T-helper 1 cell (primary cell): ENCODE data around the gene PTGDR2.

Experiments used
- DNase-seq, 5 donors: peaks; one replicate each; pipeline ENCODE4 v3.0.0-alpha.2; 2012 to 2020

The PTGDR2 gene

GRCh38 chr11:60874421-60875365 is 18.9 kb upstream of the PTGDR2 start:
- no peak for DNase-seq

DNA sequence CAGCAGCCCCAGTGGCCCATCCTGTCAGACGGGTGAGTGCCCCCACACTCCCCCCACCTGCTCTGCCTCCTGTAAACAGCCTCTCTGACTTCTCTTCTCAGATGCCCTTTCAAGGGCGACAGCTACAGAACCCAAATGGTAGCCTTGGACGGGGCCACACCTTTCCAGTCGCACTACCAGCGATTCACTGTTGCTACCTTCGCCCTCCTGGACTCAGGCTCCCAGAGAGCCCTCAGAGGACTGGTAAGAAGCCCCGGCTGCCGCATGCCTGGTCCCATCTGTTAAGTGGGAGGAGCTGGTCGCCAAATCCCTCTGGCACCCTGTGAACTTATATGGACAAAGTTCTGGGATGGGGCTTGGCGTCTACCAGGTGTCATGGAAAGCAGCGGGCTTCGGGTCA is 17.8 kb upstream of the PTGDR2 start:
- no peak for DNase-seq

- DNase-seq, result no peak
Measured at GRCh38 chr11:60872961-60873524, 17.3 kb upstream of the PTGDR2 start.

DNA sequence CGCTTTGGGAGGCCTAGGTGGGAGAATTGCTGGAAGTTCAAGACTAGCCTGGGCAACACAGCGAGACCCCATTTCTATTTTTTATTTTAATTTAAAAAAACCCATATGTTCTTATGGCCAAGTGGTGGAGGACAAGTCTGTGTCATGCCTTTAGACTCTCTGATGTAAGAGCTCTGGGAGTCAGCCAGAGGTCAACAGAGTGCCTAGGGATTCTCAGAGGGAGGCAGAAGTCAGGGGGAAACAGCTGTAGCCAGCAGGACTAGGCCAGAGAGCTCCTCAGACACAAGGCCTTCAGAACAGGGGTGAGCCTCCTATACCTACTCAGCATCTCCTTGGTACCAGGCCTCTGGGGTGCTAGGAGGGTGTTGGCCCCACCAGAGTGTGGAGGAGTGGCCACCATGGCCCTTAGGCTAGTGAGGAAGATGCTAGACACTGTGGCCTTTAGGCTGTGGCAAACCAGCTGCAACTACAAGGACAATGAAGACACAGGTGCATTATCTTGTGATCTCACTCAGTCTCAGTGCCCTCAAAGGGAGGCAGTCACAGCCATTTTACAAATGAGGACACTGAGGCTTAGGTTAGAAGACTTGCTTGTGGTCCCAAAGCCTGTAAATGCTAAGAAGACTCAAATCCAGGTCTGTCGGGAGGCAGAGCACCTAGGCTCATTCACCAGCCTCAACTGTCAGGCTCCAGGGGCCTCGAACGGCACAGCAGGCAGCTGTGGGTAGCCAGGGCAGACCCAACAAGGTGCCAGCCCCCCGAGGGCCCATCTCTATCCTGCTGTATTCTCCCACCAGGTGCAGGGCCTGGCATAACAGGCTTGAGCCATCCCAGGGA is 16.6 kb upstream of the PTGDR2 start:
- no peak for DNase-seq

- no peak for DNase-seq
Measured at GRCh38 chr11:60871378-60872061, 15.8 kb upstream of the PTGDR2 start.

DNA sequence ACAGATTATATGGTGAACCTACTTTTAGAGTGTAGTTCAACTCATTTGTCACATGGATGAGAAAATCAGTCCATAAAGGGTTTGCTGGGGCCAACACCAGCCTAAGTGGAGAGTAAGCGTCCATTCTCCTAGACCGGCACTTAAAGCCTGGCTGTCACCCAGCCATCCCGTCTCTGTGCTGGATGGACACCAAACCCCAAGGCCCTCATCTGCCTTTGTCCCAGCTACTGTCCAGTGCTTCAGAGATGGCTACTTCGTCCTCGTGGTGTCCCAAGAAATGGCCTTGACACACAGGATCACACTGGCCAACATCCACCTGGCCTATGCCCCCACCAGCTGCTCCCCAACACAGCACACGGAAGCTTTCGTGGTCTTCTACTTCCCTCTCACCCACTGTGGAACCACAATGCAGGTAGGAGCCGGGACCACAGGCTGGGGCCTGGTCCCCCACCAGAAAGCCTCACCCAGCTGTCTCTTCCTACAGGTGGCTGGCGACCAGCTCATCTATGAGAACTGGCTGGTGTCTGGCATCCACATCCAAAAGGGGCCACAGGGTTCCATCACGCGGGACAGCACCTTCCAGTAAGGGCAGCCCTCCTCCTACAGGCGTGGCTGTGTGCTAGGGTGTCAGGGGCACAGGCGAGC is 15.1 kb upstream of the PTGDR2 start:
- no peak for DNase-seq

DNA sequence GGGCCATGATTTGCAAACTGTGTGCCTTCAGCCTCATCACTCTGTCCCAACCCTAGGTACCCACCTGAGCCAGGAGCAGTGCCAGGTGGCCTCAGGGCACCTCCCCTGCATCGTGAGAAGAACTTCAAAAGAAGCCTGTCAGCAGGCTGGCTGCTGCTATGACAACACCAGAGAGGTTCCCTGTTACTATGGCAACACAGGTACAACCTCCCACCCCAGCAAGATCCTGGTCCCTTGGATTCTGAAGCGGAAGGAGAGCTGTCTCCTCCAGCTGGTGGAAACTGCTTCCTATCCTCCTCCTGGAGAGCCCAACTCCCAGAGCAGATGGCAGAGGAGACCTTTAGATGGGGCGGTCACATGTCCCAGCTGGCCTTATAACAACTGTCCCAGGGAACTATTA is 14.5 kb upstream of the PTGDR2 start:
- DNase-seq, result no peak

GRCh38 chr11:60869451-60869825 is 13.7 kb upstream of the PTGDR2 start:
- no peak for DNase-seq

DNA sequence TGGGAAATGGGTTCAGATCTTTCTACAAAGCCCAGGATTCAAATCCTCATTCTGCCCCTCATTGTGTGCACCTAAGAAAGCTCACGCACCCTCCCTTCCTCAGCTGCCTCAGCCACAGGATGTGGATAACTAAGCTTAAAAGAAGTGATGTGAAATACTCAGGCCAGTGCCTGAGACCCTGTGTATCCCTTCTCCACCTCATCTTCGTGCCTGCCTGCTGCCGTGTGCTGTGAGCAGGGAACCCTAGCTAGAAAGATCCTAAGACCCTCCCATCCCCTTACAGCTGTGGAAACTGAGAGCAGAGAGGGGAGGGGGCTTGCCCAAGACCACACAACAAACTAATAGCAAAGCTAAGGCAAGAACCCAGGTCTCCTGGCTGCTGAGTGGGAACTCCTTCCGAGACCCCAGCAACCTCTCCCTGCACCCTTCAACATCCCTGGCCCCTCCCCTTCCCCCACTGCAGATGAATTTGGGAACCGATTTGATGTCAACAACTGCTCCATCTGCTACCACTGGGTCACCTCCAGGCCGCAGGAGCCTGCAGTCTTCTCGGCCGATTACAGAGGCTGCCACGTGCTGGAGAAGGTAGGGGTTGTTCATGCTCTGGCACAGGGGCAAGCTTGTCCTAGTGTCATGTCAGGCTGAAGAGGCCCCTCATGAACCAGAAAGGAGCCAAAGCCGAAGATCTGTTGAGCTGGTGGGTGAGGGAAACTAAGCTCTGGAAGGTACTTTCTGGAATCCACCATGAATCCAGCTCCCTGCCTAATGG is 13.1 kb upstream of the PTGDR2 start:
- no peak for DNase-seq

- DNase-seq, result no peak
Measured at GRCh38 chr11:60867871-60868681, 12.3 kb upstream of the PTGDR2 start.

DNA sequence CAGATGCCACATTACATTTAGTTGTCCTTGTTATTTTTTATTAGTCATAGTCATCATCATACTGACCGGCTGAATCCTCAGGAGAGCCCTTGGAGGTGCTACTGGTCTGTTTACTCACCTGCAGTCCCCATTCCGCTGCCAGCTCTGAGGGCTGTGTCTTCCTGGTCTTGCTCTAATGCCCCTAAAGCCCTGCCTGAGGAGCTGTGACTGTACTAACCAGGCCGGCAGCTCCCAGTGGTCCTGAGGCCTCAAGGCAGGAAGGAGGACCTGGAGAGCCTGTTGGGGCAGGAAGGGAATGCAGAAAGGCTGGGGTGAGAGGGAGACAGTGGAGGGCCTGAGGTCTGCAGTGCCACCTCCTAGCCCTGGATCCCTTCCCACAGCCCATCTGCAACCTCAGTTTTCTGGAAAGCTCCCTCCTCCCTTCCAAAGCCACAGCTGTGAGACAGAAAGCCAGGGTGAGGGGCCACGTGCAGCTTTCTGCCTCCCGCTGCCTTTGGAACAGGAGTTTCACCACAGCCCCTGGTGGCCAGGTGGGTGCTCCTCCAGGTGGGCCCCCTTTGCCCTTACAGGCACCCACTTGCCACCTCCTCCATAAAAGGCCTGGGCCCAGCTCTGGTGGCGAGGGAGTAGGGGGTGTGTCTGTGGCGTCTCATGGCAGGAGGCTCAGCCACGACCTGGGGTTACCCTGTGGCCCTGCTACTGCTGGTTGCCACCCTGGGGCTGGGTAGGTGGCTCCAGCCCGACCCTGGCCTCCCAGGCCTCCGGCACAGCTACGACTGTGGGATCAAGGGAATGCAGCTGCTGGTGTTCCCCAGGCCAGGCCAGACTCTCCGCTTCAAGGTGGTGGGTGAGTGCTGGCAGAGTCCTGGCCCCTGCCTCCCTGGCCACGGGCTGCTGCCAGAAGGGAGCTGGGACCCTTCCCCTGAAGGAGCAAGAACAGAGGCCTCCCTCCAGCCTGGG is 11.4 kb upstream of the PTGDR2 start, which contains the start of gene ZP1:
TSS of gene ZP1 (plus strand) at position 632 of the 960 bp plus-strand sequence. CDS start at position 652, 20 bp downstream.
- no peak for DNase-seq

DNA sequence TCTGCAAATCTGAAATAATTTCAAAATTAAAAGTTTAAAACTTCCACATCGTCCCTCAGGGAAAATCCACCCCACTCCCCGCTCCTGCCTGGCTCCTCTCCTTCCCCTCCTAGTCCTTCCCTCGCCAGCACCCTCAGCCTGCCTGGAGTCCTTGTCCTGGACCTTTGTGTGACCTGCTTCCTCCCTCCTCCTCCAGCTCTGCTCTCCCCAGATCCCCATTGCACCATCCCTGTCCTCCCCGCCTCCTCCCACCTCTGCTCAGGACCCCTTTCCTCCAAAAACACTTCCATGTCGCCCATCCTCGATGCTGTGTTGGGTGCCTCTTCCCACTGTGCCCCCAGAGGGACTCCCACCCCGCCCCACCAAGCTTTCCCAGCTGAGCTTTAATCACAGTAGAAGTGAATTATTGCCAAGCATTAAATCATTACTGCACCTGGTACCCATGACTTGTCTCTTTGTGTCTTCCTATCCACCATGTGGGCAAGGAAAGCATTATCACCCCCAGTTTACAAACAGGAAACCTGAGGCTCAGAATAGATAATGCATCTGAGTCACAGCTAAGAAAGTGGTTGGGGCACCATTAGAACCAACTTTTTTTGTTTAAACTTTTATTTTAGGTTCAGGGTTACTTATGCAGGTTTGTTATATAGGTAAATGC is 9.2 kb upstream of the PTGDR2 start:
- no peak for DNase-seq

- no peak for DNase-seq
Measured at GRCh38 chr11:60863550-60864521, 8.1 kb upstream of the PTGDR2 start.

- DNase-seq, result no peak
Measured at GRCh38 chr11:60862171-60862570, 6.4 kb upstream of the PTGDR2 start.

GRCh38 chr11:60860943-60861342 is 5.2 kb upstream of the PTGDR2 start:
- DNase-seq, result no peak

GRCh38 chr11:60859616-60860250 is 4.0 kb upstream of the PTGDR2 start:
- no peak for DNase-seq
